Neural cell (in vitro differentiated cells): ENCODE results near the gene TAF3. TPM values are rescaled to one million over a fixed set of nuclear protein-coding genes. Genes with fewer than 3 reads are reported as not detected.

ENCODE experiments used
- H2AFZ ChIP-seq: fragments of 200-600, 300-800 bp; sonication (generic), shearing (Covaris generic); 2 replicates; pipeline ENCODE4 v1.6.0; 2014; ENCODE audit warnings: low read depth, mild to moderate bottlenecking, antibody characterized with exemption, low read length, moderate library complexity
- H3F3A ChIP-seq: fragments of 200-600 bp; shearing (Covaris generic); 2 replicates; pipeline ENCODE4 v1.6.1; 2016; ENCODE audit warnings: mild to moderate bottlenecking, moderate library complexity, mixed read lengths, antibody characterized with exemption, low read length; ENCODE audit not compliant: insufficient read depth, poor library complexity, severe bottlenecking
- H3K27ac ChIP-seq: fragments of 200-600, 300-800 bp; sonication (generic), shearing (Covaris generic); 2 replicates; pipeline ENCODE4 v1.5.1; 2014; ENCODE audit warnings: mild to moderate bottlenecking, low read length, moderate library complexity
- H3K27me3 ChIP-seq: fragments of 300-800, 200-600 bp; sonication (generic), shearing (Covaris generic); 2 replicates; pipeline ENCODE4 v1.6.0; 2014; ENCODE audit warnings: mild to moderate bottlenecking, low read depth, low read length, moderate library complexity; ENCODE audit not compliant: insufficient read depth
- H3K36me3 ChIP-seq: fragments of 300-800, 200-600 bp; sonication (generic), shearing (Covaris generic); 2 replicates; pipeline ENCODE4 v1.5.1; 2014; ENCODE audit warnings: mild to moderate bottlenecking, antibody characterized with exemption, low read length, moderate library complexity; ENCODE audit not compliant: insufficient read depth
- H3K4me2 ChIP-seq: fragments of 300-800, 200-600 bp; sonication (generic), shearing (Covaris generic); 2 replicates; pipeline ENCODE4 v1.6.0; 2014; ENCODE audit warnings: mild to moderate bottlenecking, low read length
- H3K4me3 ChIP-seq: fragments of 300-800, 200-600 bp; sonication (generic), shearing (Covaris generic); 2 replicates; pipeline ENCODE4 v1.5.1; 2014; ENCODE audit warnings: mild to moderate bottlenecking, low read length, moderate library complexity
- H3K79me2 ChIP-seq: fragments of 200-600 bp; shearing (Covaris generic); replicated peaks from 2 replicates; pipeline ENCODE4 v1.6.0; 2014; ENCODE audit warnings: mild to moderate bottlenecking, low read length, moderate library complexity; ENCODE audit not compliant: insufficient read depth
- H3K9ac ChIP-seq: fragments of 300-800, 200-600 bp; sonication (generic), shearing (Covaris generic); 2 replicates; pipeline ENCODE4 v1.6.1; 2016; ENCODE audit warnings: mild to moderate bottlenecking, low read length, mixed read lengths
- H3K9me2 ChIP-seq: fragments of 200-600 bp; shearing (Covaris generic); 2 replicates; pipeline ENCODE4 v1.6.1; 2016; ENCODE audit warnings: mild to moderate bottlenecking, low read length, mixed read lengths; ENCODE audit not compliant: insufficient read depth
- H3K9me3 ChIP-seq: fragments of 200-600, 300-800 bp; sonication (generic), shearing (Covaris generic); 2 replicates; pipeline ENCODE4 v1.6.1; 2016; ENCODE audit warnings: mild to moderate bottlenecking, mixed run types, low read length, moderate library complexity, mixed read lengths
- H4K20me1 ChIP-seq: fragments of 200-600 bp; shearing (Covaris generic); 2 replicates; pipeline ENCODE4 v1.6.1; 2016; ENCODE audit warnings: mild to moderate bottlenecking, mixed run types; ENCODE audit not compliant: insufficient read depth
- CTCF ChIP-seq: fragments of 450-650 bp; IDR thresholded peaks from 2 replicates; pipeline ENCODE4 v1.5.1; 2014; ENCODE audit warnings: antibody characterized with exemption, mild to moderate bottlenecking, moderate library complexity; ENCODE audit not compliant: poor library complexity, severe bottlenecking
- EP300 ChIP-seq: fragments of 450-650 bp; conservative IDR thresholded peaks from 2 replicates; pipeline ENCODE4 v1.6.1; 2014; ENCODE audit warnings: antibody characterized with exemption, mild to moderate bottlenecking, moderate library complexity; ENCODE audit not compliant: poor library complexity, severe bottlenecking
- EZH2 ChIP-seq: fragments of 200-600, 300-800 bp; shearing (Covaris generic), sonication (generic); IDR thresholded peaks from 2 replicates; pipeline ENCODE4 v1.6.1; 2014; ENCODE audit warnings: antibody characterized with exemption, low read length, borderline replicate concordance, mild to moderate bottlenecking; ENCODE audit not compliant: insufficient read depth, poor library complexity, severe bottlenecking
- MXI1 ChIP-seq: fragments of 450-650 bp; conservative IDR thresholded peaks from 2 replicates; pipeline ENCODE4 v1.6.1; 2014; ENCODE audit warnings: antibody characterized with exemption, mild to moderate bottlenecking; ENCODE audit not compliant: poor library complexity, severe bottlenecking
- POLR2AphosphoS5 ChIP-seq: IDR thresholded peaks from 2 replicates; pipeline ENCODE4 v1.6.1; 2012
- RAD21 ChIP-seq: fragments of 450-650 bp; conservative IDR thresholded peaks from 2 replicates; pipeline ENCODE4 v1.6.1; 2014; ENCODE audit warnings: antibody characterized with exemption, mild to moderate bottlenecking, moderate library complexity
- REST ChIP-seq: IDR thresholded peaks from 2 replicates; pipeline ENCODE4 v1.6.1; 2012; ENCODE audit warnings: borderline replicate concordance
- SMC3 ChIP-seq: fragments of 450-650 bp; conservative IDR thresholded peaks from 2 replicates; pipeline ENCODE4 v1.6.1; 2014; ENCODE audit warnings: antibody characterized with exemption, mild to moderate bottlenecking, moderate library complexity; ENCODE audit not compliant: poor library complexity
- TAF1 ChIP-seq: IDR thresholded peaks from 2 replicates; pipeline ENCODE4 v1.6.1; 2012; ENCODE audit warnings: low read depth
- polyA plus RNA-seq: library from polyadenylated mRNA; depleted of rRNA; stranded (reverse); fragments of >200 nt; gene quantifications from 2 replicates; pipeline ENCODE4 v1.2.3, GENCODE V29; 2014

The TAF3 gene
- polyA plus RNA-seq, 1 donor from 2014 or later: 2.0 TPM

DNA sequence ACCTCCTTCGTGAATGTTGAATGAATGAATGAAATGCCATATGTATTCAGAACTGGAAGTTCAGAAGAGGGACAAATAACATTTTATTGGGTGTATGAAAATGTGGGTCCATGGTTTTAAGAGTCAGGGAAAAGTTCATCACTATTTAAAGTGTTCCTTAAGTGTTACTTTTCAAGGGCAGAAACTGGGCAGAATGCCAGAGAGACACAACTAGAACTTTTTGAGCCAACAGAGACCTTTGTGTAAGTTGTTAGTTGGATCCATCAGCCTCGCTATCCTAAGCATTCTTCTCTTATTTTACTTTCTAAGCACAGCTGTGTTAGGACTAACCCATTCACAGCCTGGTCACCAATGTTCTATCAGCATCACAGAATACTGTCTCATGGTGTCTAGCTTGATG, 13.6 kb upstream of the TAF3 start:
- Histone ChIP-seq H3K79me2 (no peaks in the 10 kb centered on the region), H3K36me3 (peaks cover 34% of the 10 kb centered on the region), H3F3A (no peaks in the 10 kb centered on the region), H3K4me2 (no peak overlapping the region), H3K4me3 (no peak overlapping the region), H3K9ac (no peak overlapping the region), H3K9me3 (no peaks in the 10 kb centered on the region), H4K20me1 (no peaks in the 10 kb centered on the region), H3K27ac (no peak overlapping the region), H3K9me2 (no peaks in the 10 kb centered on the region), H3K27me3 (no peaks in the 10 kb centered on the region), H2AFZ (no peak overlapping the region)
- TF ChIP-seq TAF1: no peak
- TF ChIP-seq POLR2AphosphoS5: no peak
- TF ChIP-seq SMC3: no peak
- TF ChIP-seq EP300: no peak
- TF ChIP-seq MXI1: no peak
- TF ChIP-seq EZH2: no peak
- no peak for TF ChIP-seq CTCF
- no peak for TF ChIP-seq REST
- no peak for TF ChIP-seq RAD21

DNA sequence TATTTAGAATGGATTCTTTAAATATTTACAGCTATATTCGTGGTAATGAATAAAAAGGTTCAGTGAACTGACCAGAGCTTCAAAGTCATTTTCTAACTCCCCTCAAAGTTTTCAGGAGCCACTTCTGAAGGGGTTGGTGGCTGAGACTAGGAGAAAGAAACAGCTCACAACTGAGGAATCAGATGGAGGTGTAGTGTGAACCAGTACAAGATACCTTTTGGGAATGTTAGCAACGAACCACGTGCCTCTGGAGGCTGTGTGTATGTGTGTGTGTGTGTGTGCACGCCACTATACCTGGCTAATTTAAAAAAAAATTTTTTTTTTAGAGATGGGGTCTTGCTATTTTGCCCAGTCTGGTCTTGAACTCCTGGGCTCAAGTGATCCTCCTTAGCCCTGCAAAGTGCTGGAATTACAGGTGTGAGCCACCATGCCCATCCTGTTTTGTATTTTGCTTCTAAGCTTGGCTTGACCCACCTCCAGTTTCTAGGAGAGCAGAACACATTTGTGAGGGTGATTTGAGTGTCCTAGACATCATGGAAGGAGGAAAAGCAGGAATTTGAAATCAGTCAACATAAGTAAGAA, 9.5 kb upstream of the TAF3 start:
- no peak for TF ChIP-seq CTCF
- no peak for TF ChIP-seq MXI1
- no peaks in the 10 kb centered on the region for H4K20me1 ChIP-seq
- no peaks in the 10 kb centered on the region for H3K9me3 ChIP-seq
- no peaks in the 10 kb centered on the region for H3F3A ChIP-seq
- no peak overlapping the region for H3K9ac ChIP-seq
- no peak overlapping the region for H2AFZ ChIP-seq
- H3K4me3 ChIP-seq: no peak overlapping the region
- H3K9me2 ChIP-seq: no peaks in the 10 kb centered on the region
- no peak overlapping the region for H3K27ac ChIP-seq
- H3K27me3 ChIP-seq: no peaks in the 10 kb centered on the region
- H3K36me3 ChIP-seq: peaks cover 21% of the 10 kb centered on the region
- no peak overlapping the region for H3K4me2 ChIP-seq
- H3K79me2 ChIP-seq: no peaks in the 10 kb centered on the region
